Astrocyte of the hippocampus (primary cell): ENCODE data around the gene PKNOX2.

Experiments used
- DNase-seq: peaks from one replicate; pipeline ENCODE4 v3.0.0; 2011; ENCODE audit warnings: low read depth, low spot score

The PKNOX2 gene

DNA sequence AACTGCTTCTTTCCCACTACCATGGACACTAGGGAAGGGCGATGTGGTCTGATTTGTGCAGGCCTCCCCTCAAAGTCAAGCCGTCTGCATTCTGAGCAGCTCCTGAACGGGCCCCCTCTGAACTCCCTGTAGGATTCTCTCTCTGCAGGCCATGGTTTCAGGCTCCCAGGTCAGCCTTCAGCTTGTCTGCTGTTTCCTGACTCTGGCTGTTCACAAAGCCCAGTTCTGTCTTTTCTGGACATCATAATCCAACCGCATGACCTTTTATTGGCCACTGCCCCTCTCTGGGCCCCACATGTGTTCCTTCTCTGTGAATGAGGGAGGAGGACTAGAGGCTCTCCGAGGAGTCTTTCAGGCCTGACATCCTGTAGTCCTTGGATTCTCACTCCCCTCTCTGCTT lies 170.6 kb downstream of the PKNOX2 start:
- DNase-seq, result no peak

DNA sequence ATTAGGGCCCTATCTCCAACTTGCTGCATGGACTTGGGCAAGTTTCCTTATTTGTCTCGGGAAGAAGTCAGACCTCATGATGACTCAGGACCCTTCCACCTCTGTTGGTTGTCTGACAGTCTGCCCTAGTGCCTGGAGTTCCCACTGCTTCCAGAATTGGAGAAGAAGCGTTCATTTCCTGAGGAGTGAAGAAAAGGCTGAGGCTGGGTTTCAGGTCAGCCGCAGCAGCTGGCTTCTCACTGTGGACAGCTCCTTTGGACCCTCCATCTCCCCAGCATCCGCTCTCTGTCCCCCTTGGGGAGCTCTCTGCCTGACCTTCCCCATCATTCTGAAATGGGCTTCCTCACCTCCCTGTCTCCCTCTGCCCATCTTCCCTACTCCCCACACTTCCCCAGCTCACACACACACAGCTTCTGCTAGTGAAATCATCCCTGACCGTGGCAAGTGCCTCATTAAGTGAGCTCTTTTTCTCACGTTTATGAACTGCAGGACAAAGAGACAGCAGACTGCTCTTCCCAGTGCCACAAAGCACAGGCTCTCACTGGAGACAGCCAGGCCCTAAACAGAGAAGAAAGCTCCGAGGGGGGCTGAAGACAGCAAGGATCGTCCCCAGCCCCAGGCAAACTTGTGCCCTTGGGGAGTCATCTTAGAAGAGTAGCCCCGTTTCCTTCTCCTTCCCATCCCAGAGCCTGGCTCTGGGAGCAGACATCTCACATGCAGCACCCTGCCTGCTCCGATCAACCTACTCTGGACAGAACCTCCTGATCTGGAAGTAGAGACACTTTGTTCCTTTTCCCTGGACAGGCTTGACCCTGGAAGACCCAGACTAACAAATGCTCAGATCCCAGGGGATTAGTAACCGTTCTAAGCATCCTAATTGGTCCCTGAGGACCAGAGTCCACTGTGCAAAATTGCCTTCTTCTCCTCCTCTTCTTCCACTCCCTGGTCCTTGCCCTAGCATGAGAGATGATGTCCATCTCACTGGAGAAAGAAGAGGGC lies 173.6 kb downstream of the PKNOX2 start:
- no peak for DNase-seq

DNA sequence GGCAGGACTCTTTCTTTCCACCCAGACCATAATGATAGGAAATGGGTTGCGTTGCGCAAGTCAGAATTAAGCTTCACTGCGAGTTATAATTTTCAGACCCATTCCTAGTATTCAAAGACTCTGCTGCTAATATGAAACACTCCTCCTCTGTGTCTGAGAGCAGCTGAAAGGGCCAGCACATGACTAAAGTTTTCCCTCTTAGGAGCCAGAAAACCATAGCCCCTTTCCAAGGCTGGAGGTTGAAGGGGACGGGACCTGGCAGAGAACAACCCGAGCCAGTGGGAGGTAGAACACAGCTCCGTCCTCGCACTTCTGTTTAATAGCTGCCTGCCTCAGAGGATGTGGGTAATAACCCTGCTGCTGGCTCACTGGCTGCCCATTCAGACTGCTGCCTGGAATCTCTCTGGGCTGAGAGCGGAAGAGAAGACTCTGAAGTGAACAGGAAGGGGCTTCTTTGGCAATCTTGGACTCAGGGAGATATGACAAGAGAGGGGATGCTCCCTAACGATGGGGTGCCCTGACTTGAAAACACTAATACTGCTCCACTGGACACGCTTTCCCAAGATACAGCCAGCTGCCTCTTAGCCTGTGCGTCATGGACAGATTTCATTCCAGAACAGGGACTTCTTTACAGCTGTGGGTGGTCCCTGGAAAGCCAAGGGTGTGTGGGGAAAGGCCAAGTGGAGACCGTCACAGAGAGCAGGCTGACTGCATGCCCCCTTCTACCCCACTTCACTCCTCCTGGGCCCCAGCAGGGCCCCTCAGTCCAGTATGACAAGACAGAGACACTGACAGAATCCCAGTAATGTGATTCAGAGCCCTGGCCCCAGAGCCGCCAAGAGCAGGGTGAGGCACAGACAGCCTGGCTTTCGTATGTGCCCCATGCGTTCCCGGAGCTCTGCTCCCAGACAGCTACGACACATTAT lies 174.6 kb downstream of the PKNOX2 start:
- peak; percentile 28 for DNase-seq

DNA sequence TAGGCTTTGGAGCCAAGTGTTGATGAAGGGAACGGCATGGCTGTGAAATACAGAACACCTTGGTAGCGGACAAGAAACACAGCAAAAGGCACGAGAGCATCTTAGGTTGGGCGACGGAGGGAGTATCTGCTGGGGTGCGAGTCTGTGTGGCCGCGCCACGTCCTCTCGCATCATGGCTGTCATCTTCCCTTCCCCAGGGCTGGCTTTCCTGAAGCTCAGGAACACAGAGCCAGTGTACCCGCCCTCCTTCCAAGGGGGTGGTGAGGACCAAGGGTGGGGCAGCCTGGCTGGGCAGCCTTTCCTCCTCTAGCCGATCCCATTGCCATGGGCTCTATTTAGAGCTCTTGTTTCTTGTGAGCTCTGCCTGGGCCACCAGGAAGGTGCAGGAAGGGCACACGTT lies 177.1 kb downstream of the PKNOX2 start:
- no peak for DNase-seq

DNA sequence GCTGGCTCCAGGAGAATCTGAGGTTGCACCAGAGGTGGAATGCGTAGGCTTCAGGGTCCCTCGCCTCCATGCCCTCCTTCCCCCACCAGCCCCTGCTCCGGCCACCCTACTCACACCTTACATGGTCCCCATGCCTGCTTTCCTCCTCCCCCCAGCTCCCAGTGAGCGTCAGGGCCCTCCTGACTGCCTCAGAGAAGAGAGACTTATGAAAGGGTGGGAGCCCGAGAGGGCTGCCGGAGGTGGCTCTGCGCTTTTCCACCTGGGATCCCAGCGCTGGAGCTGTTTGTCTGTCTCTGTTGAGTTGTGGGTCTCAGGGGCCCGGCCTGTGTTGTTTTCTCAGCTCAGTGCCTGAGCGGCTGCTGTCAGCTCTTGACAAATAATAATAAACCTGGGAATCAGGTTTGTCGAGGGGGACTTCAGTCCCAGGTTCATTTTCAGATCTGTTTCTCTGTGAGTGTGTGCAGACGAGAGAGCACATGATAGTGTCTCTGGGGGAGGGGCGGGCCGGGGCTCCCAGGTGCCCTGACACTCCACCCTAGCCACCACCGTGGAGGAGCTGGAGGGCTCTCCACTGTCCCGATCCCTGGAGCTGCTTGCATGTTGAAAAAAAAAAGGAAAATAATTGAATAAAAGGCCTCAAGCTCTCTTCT lies 177.9 kb downstream of the PKNOX2 start:
- no peak for DNase-seq

DNA sequence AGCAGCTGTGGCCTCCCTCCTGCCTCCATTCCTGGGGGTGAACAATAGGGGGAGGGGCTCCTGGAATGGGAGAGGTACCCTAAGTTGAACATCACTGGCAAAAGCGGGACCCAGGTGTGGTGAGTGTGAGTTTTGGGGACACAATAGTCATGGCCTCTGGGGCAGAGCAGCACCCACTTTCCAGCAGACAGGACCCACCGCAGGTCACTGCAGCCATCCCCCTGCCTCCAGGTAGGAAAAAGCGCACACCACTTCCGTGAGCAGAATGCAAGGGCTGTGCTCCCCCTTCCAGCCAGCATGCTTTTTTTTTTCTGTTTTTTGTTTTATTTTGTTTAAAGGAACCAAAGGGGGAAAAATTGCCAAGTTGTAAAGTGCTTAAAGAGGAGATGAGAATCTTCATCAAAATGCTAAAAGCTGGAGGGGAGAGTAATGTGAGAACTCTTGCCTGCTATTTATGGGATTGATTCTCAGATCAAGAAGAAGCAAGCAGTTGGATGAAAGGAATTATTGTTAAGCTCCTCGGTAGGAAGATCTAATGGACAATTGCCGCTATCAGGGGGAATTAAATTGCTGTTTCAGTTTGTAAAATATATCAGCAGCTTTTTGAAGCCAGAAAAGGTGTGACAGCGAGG lies 178.7 kb downstream of the PKNOX2 start:
- DNase-seq, result no peak

- peak; percentile 58 for DNase-seq
Measured at GRCh38 chr11:125343718-125344131, 179.2 kb downstream of the PKNOX2 start.

GRCh38 chr11:125344846-125345420 lies 180.4 kb downstream of the PKNOX2 start:
- DNase-seq, result no peak

GRCh38 chr11:125345421-125346178 lies 181.0 kb downstream of the PKNOX2 start:
- DNase-seq, result peak; percentile 90

GRCh38 chr11:125346179-125346530 lies 181.6 kb downstream of the PKNOX2 start:
- no peak for DNase-seq

- DNase-seq, result no peak
Measured at GRCh38 chr11:125346565-125347260, 182.2 kb downstream of the PKNOX2 start.

- DNase-seq, result no peak
Measured at GRCh38 chr11:125347261-125347585, 182.7 kb downstream of the PKNOX2 start.

DNA sequence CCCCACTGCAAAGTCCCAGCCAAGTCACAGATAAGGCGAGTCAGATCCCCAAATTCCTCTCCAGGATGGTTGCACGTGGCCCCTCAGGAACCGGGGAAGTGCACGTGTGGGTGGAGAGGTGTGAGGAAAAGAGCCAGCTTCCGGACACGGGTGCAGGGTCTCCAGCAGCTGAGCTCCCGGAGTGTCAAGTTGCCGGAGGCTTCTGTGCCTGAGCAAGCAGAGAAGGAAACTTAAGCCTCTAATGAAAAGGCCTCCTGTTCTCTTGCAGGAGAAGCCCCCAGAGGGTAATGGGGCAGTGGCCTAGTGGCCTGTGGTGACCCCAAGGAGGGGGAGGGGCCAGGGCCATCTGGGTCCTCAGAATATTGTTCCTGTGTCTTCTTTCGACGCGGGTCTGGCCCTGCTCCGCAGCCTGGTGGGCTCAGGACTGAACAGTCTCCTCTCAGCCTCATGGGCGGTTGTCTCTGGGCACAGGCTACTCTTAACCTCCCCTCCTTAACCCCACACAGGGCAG lies 183.6 kb downstream of the PKNOX2 start:
- no peak for DNase-seq

GRCh38 chr11:125348674-125349309 lies 184.2 kb downstream of the PKNOX2 start:
- DNase-seq, result peak; percentile 74

GRCh38 chr11:125350206-125351032 lies 185.9 kb downstream of the PKNOX2 start:
- no peak for DNase-seq

DNA sequence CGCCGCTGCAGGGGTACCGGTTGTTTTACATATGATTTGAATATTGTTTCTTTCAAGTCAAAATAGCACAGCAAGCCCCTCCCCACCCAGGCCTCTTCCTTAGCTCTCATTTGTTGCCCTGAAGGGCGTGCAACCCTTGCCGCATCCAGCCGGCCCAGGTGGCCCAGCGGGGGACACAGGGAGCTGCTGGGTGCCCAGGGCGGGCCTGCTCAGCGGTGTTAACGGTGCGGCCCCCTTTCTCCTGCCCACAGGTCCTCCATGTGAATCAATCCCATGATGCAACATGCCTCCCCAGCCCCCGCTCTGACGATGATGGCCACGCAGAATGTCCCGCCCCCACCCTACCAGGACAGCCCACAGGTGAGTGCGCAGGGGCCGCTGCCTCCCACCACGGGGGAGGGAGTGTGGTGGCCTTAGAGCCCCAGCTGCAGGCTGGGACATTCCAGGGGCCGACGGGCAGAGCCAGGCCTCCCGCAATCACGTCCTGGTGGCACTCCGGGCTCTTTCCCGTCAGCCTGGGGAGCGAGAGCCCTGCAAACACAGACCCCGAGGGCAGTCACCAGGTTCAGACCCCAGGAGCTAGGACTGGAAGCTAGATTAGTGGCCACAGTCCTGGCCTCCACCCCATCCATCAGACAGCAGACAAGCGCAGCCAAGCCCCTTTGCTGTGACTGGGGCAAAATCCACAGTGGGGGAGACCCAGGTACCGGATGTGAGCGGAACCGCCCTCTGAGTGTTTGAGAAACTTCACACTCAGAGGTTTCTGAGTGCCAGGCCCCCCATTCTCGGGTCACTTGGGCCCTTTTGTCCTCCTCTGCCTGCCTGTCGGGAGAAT lies 186.7 kb downstream of the PKNOX2 start:
- DNase-seq, result no peak

DNA sequence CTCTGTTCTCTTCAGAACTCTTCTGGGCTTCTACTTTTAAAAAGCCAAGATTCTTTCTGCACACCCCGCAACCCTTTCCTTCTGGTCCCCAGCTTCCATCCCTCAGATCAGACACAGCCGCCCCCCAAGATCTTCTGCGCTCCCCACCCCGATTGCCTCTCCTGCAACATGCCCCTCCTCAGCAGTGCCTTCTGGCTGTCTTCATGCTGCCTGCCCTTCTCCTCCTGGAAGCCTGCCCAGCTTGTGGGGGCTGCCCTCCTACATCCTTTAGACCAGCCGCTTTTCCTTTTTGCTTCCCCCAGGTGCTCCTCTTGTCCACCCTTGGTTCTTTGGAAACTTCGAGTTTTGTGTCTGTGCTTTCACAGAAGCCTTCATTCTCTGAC lies 187.3 kb downstream of the PKNOX2 start:
- no peak for DNase-seq
